ENCODE results near the gene ARSG.

DNA sequence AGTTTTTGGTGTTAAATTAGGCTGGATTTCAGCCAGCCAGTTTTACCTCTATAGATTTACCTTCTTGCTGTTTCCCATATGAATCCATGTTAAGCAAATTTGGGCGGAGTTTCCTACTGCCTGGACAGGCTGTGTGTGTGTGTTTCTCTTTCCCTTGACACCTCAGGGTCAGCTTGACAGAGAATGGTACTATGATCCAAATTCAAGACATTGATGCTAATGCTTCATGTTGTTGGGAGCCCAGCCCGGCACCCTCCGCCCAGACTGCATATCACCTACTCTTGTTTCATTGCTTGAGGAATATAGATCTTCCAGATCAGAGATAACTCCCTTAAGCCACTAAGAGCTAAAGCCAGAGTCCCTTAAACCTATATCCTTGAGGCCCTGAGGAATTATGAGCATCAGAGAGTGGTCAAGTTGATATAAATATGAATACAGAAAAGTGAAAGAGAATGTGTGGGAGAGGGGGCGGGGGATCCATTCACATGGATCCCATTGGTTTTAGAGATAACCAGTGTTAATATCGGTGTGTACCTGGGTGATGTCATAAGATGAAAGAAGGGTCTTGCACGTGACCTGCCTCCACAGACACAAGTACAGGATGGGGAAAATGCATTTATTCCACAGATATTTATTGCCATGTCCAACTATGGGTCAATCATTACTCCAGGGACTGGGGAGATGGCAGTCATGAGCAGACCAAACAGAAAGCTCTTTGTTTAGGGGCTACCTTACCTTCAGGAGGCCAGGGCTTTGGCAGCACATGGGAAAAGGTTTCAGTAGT lies 96.3 kb downstream of the ARSG start:
- TF ChIP-seq, protein P1, sequence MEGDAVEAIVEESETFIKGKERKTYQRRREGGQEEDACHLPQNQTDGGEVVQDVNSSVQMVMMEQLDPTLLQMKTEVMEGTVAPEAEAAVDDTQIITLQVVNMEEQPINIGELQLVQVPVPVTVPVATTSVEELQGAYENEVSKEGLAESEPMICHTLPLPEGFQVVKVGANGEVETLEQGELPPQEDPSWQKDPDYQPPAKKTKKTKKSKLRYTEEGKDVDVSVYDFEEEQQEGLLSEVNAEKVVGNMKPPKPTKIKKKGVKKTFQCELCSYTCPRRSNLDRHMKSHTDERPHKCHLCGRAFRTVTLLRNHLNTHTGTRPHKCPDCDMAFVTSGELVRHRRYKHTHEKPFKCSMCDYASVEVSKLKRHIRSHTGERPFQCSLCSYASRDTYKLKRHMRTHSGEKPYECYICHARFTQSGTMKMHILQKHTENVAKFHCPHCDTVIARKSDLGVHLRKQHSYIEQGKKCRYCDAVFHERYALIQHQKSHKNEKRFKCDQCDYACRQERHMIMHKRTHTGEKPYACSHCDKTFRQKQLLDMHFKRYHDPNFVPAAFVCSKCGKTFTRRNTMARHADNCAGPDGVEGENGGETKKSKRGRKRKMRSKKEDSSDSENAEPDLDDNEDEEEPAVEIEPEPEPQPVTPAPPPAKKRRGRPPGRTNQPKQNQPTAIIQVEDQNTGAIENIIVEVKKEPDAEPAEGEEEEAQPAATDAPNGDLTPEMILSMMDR (optimal IDR thresholded peaks at IDR 0.05 in 1 of 3, IDR thresholded peaks at IDR 0.05 in 1 of 3, conservative IDR thresholded peaks at IDR 0.05 in 1 of 3; ENCODE audit: extremely low read depth in 1 of 3, insufficient read depth in 2 of 3, low read length in 3 of 3): no peak
- TF ChIP-seq EZH2 (IDR thresholded peaks at IDR 0.05; ENCODE audit: low read length): no peak
